H1 (cell line): ENCODE results near the gene NTN4. TPM values are rescaled to one million over a fixed set of nuclear protein-coding genes. Genes with fewer than 3 reads are reported as not detected.

ENCODE experiments used
- GTF2F1 ChIP-seq: IDR thresholded peaks from 2 replicates; pipeline ENCODE4 v1.6.1; 2012; ENCODE audit warnings: low read depth, low read length, improper control_type of control experiment, borderline replicate concordance
- NANOG ChIP-seq: IDR thresholded peaks from 2 replicates; pipeline ENCODE4 v1.6.1; 2011; ENCODE audit warnings: low read length, low read depth, mild to moderate bottlenecking, inconsistent platforms; ENCODE audit not compliant: insufficient read depth, poor library complexity, severe bottlenecking
- SRF ChIP-seq: IDR thresholded peaks from 2 replicates; pipeline ENCODE4 v1.6.1; 2011; ENCODE audit warnings: mild to moderate bottlenecking, low read depth, low read length, moderate library complexity
- polyA plus RNA-seq, 7 experiments: library from polyadenylated mRNA; depleted of rRNA in 3 of 7; stranded (reverse) in 5 of 7; unstranded in 2 of 7; fragments of >200 nt in 5 of 7; fragments of 200-250 nt in 2 of 7; gene quantifications; 1 replicate in 5 of 7; 2 replicates in 1 of 7; 4 replicates in 1 of 7; pipeline versions ENCODE4 v1.2.1 to v1.2.3, GENCODE V29; 2011 to 2013; ENCODE audit warnings: missing spikeins in 2 of 7, mixed read lengths in 2 of 7
- total RNA-seq: library from RNA; stranded (reverse); fragmentation: NEBNext Ultra II Directional; extraction: Animal tissue kit (Norgen Biotek cat#: 25700); gene quantifications from 2 replicates; pipeline ENCODE4 v1.2.1, GENCODE V29; 2021

Gene NTN4
- total and polyA plus RNA-seq, 2 of the 8 experiments (the other 6 are each of a cell fraction or from before 2014, with no cell fraction given) = 0.74 to 1.3 TPM

DNA sequence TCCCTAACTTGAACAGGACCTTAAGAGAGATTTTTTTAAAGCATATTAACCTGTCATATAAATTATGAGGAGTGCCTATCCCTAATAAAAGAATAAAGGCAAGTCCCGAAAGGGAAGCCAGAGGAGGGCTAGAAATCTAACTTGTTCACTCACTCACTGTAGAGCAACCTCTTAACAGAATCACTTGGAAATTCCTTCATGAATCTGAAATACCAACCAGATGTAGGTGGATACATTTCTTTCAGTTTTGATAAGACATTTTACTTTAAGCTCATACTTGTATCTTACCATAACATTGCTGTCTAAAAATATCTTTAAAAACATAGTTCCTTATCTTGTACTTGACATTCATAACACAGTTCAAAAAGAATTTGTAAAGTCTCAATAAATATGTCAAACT, 25.7 kb downstream of the NTN4 start (continued):
- TF ChIP-seq GTF2F1 (no peak), SRF (no peak), NANOG (no peak)
